ENCODE measurements around the gene WDR70. TPM values are rescaled to one million over a fixed set of nuclear protein-coding genes. Genes with fewer than 3 reads are reported as not detected.

WDR70 gene
- total RNA-seq, 1 experiment from 2014 or later, result 28.4 TPM

DNA sequence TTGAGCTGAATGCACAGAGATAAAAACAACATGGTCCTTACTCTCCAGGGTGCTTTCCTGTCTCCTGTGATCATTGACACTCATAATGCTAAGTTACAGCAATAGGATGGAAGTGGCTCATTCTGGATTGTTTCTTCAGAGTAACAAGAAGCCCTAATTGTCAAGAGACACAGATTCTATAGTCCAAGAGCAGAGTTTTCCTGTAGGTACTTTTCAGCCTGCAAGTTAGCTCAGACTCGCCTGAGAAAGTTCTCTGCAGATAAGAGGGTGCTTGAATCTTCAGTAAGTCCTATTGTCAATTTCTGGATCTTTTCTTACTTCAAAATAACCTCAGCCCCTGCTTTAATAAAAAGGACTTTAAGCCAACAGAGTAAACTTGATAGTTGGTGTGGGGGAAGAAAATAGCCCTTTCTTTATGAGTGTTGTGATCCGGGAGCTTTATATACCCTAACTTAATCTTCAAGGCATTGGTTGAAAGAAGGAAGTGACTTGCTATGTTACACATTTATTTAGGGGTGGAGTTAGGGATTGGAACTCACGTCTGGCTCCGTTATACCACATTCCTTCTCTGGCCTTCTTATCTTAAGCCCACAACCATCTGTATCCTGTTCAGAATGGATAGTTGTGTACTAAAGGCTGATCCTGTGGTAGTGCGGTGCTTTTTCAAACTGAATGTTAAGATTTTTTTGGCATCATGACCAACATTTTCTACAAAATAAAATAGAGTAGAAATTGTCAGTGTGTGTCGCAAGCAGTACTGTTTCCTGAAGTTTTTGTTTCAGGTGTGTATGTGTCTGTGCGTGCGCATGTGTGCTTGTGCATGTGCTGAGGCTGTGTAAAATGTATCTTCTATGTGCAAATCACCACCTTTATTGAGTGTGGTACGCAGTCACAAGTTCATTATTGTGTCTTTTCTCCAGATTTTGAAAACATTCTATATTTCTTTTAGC, 173.9 kb downstream of the WDR70 start:
- Histone ChIP-seq H3K36me3 (no peaks in the 10 kb centered on the region), H3K9me3 (replicated peaks) (no peaks in the 10 kb centered on the region), H3K27ac (no peak overlapping the region), H3K4me1 (replicated peaks) (no peaks in the 10 kb centered on the region), H3K27me3 (replicated peaks) (no peaks in the 10 kb centered on the region), H3K4me3 (no peak overlapping the region)
- DNase-seq (ENCODE audit: low read depth in 1 of 2, low spot score in 2 of 2), result no peak

DNA sequence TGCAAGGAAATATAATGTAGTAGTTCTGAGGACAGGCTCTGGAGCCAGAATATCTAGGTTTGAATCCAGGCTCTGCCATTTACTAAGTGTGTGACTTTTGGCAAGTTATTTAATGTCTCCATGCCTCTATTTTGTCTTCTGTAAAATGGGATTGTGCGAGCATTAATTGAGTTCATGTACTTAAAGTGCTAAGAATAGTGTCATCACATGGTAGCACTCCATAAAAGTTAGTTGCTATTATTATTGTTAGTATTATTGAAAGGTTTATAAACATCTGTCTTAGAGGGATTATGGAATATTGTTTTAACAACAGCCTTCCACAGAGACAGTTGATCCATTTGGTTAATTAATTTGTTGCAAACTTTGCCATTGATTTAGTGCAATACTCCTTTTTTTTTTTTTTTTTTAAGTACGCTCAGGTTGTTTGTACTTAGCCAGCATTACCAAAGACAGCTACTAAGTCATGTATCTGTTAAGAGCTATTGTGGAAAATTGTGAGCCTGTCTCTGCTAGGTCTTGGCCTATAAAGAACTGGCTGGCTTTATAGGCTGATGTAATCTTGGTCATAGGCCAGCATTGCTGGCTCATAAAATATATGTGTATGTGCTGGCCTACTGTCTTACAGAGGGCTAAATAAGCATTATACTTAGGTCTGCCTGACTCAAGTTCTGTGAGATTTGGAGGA, 174.7 kb downstream of the WDR70 start:
- no peaks in the 10 kb centered on the region for H3K36me3 ChIP-seq
- DNase-seq (ENCODE audit: low read depth in 1 of 2, low spot score in 2 of 2), result no peak
- no peaks in the 10 kb centered on the region for H3K4me1 ChIP-seq (replicated peaks)
- no peak overlapping the region for H3K27ac ChIP-seq
- H3K27me3 ChIP-seq (replicated peaks), result no peaks in the 10 kb centered on the region
- H3K9me3 ChIP-seq (replicated peaks), result no peaks in the 10 kb centered on the region
- no peak overlapping the region for H3K4me3 ChIP-seq

DNA sequence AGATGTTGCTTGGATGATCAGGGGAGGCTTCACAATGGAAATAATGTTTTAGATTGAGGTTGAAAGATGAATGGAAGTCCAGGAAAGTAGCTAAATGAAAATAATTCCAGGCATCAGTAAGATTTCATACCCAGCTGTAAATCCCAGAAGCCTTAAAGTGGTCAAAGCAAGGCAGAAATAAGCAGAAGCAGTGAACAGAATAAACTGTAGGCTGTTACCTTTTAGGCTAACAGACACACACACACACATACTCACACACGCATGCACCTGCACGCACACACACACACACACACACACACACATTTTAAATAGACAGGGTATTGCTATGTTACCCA, 175.3 kb downstream of the WDR70 start:
- Histone ChIP-seq H3K36me3 (no peaks in the 10 kb centered on the region), H3K27me3 (replicated peaks) (no peaks in the 10 kb centered on the region), H3K4me3 (no peak overlapping the region), H3K9me3 (replicated peaks) (no peaks in the 10 kb centered on the region), H3K4me1 (replicated peaks) (no peaks in the 10 kb centered on the region), H3K27ac (no peak overlapping the region)
- DNase-seq (ENCODE audit: low read depth in 1 of 2, low spot score in 2 of 2), result no peak

DNA sequence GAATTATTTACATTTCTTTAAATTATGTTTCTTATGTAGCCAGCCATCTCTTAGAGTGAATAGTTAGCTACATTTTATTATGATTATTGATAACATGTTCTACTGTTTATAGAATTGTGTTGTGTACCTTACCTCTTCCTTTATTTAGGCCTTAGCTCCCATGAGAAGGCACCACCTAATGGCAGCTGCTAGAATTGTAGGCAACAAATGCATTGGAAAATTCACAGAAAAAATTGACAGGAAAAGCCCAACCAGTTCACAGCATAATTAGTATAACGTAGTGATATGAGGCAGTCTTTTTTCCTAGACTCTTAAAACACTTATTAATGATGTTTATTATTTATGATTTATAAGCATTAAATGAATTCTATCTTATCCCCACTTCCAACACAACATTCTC, 175.8 kb downstream of the WDR70 start:
- Histone ChIP-seq H3K36me3 (no peaks in the 10 kb centered on the region), H3K4me1 (replicated peaks) (no peaks in the 10 kb centered on the region), H3K4me3 (no peak overlapping the region), H3K9me3 (replicated peaks) (no peaks in the 10 kb centered on the region), H3K27me3 (replicated peaks) (no peaks in the 10 kb centered on the region), H3K27ac (no peak overlapping the region)
- no peak for DNase-seq (ENCODE audit: low read depth in 1 of 2, low spot score in 2 of 2)

DNA sequence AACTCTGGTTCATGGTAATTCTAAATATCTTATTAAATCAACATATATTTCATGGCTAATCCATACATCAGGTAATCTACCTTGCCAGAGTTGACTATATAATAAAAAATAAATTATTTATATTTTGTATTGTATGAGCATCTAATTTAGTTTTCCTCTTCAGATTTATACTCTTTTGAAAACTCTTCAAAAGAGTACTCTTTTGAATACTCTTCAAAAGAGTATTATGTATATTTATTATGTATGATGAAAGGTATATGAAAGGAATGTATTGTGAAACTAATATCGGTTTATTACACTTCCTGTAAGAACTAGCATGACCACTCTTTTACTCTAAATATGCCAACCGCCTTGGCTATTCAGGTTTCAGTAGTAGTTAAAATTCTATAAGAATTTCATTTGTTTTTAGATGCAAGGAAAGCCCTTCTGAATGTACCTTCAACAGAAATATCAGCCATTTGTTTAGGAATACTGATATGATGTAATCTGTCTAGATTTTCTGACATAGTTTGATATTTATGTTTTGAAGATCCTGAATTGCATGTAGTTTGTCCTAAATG, 178.7 kb downstream of the WDR70 start:
- Histone ChIP-seq H3K36me3 (no peaks in the 10 kb centered on the region), H3K4me1 (replicated peaks) (no peaks in the 10 kb centered on the region), H3K27ac (no peak overlapping the region), H3K4me3 (no peak overlapping the region), H3K27me3 (replicated peaks) (no peaks in the 10 kb centered on the region), H3K9me3 (replicated peaks) (no peaks in the 10 kb centered on the region)
- DNase-seq (ENCODE audit: low read depth in 1 of 2, low spot score in 2 of 2), result no peak

DNA sequence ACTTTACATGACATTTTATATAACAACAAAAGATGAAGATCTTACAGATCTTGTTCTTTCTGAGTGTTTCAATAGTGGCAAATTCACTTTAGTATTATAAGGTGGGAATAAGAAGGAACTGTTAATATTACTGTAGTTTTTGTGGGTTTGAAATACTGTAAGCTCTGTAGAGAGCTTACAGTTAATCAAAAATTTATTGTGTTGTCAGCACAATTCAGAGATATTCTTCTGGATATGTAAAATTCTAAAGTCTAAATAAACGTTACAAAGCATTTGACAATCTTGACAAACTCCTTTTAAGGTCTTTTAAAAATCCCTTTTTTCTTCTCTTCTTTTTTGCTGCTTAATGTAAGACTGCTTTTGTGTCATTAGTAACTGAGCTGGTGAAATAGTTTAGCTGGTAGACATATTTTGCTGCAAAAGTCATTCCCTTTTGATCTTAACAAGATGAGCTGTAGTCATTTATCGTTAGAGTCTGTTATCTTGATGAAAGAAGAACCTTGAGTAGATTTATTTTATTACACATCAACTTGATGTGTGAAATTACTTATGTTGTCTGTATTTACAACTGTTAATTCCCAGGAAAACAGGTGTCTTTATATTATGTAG, 186.0 kb downstream of the WDR70 start:
- Histone ChIP-seq H3K27ac (no peak overlapping the region), H3K4me3 (no peak overlapping the region), H3K9me3 (replicated peaks) (no peaks in the 10 kb centered on the region), H3K4me1 (replicated peaks) (no peaks in the 10 kb centered on the region), H3K36me3 (no peaks in the 10 kb centered on the region), H3K27me3 (replicated peaks) (no peaks in the 10 kb centered on the region)
- no peak for DNase-seq (ENCODE audit: low read depth in 1 of 2, low spot score in 2 of 2)

DNA sequence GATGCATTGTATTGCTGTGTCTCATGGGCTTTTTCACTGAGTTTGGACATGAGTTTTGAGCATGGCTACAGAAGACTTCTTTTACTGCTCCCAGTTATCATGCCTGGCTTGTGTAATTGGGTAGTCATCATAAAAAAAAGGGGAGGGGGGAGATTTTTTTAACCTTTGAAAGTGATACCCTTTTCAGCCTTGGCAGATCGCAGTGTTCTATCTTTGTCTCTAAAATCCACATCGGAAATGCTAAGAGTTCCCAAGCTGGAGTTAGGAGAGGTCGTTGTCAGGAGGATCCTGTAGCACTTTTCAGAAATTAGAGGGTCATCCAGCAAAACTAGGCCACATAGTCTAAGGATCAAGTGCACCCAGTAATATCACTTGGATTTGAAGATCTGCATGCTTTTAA, 188.4 kb downstream of the WDR70 start:
- Histone ChIP-seq H3K4me3 (no peak overlapping the region), H3K9me3 (replicated peaks) (no peaks in the 10 kb centered on the region), H3K27me3 (replicated peaks) (no peaks in the 10 kb centered on the region), H3K4me1 (replicated peaks) (no peaks in the 10 kb centered on the region), H3K36me3 (no peaks in the 10 kb centered on the region), H3K27ac (no peak overlapping the region)
- DNase-seq (ENCODE audit: low read depth in 1 of 2, low spot score in 2 of 2), result no peak

DNA sequence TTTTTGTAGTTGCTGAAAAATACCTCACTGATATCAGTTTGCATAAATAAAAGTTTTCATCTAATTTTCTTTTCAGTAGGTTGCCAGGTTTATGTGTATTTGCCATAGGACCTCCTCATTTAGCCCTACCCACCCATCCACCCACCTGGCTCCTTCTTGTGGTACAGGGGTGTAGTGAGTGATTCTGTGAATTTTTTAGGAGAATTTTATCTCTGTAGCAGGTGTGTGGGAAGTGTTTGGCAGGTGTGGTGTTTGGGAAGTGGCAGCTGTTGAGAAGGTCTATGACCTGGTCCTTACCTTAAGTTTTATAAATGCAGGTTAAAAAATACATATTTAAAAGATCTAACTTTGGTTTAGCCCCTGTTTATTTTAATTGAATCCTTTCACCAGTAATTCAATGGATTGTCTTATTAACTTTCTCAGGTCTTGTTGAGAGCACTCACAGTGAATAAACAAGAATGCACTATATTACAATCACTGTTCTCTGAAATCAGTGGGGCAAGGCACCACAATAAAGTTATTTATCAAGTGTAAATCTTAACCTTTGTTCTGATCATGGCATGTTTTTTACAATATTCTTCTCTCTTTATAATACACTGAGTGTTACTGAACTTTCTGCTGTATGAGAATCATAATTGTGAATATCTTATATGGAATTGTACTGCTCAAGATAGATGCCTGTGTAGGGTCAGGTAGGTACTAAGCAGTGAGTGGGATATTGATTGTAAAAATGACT, 189.1 kb downstream of the WDR70 start:
- Histone ChIP-seq H3K27me3 (replicated peaks) (no peaks in the 10 kb centered on the region), H3K36me3 (no peaks in the 10 kb centered on the region), H3K4me1 (replicated peaks) (no peaks in the 10 kb centered on the region), H3K9me3 (replicated peaks) (no peaks in the 10 kb centered on the region), H3K27ac (no peak overlapping the region), H3K4me3 (no peak overlapping the region)
- DNase-seq (ENCODE audit: low read depth in 1 of 2, low spot score in 2 of 2), result no peak

DNA sequence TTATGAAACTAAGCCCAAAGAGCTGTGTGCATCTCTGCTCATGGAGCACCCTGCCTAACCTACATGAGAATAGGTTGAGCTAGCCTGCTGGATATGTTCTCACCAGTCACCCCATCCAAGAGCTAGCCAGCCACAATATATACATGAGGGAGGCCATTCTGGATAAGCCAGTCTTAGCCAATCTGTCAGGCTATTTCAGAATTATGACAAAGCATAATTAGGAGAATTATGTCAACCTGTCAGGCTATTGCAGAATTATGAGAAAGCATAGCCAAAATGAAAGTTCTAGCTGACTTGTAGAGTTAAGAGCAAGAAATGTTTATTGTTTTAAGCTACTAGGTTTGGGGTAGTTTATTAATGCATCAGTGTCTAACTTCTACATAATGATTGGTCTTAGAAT, 189.8 kb downstream of the WDR70 start:
- no peak overlapping the region for H3K4me3 ChIP-seq
- no peaks in the 10 kb centered on the region for H3K4me1 ChIP-seq (replicated peaks)
- H3K9me3 ChIP-seq (replicated peaks), result no peaks in the 10 kb centered on the region
- no peak for DNase-seq (ENCODE audit: low read depth in 1 of 2, low spot score in 2 of 2)
- no peak overlapping the region for H3K27ac ChIP-seq
- H3K36me3 ChIP-seq, result no peaks in the 10 kb centered on the region
- no peaks in the 10 kb centered on the region for H3K27me3 ChIP-seq (replicated peaks)

DNA sequence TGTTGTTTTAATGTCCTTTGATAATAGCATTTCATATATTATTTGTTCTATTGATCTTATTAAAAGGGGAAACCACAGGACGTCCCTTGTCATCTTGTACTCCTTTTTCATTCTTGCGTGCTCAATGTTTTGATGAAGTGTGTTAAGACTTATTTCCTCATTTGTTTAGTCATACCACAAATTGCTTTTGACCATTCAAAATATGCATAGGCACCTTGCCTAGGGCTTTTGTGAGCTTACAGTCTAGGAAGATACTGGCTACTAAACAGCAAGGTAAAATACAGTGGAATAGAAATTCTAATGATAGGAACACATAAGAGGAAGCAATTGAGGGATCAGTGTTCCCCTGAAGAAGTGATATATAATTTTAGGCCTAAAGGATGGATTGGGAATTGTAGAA, 190.3 kb downstream of the WDR70 start:
- no peak overlapping the region for H3K27ac ChIP-seq
- DNase-seq (ENCODE audit: low read depth in 1 of 2, low spot score in 2 of 2), result no peak

DNA sequence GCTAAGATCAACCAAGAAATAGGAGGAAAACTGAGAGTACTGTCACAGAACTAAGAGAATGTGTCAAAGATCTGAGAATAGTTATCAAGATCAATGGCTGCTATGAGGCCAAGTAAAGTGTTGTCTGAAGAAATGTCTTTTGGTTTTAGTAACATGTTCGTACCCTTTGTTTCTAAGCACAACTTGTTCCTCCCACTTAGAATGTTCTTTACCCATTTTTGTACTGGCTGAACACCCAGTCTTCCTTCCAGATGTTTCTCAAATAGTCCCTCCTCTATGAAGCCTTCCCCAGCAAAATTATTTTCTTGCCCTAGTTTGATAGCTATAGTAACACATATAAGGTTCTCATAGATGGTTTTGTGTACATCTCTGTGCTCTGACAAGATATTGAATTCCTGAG, 191.5 kb downstream of the WDR70 start:
- Histone ChIP-seq H3K9me3 (replicated peaks) (no peaks in the 10 kb centered on the region), H3K27ac (no peak overlapping the region)

More for the DNA sequence above, 190.3 kb downstream of the WDR70 start:
- H3K27me3 ChIP-seq (replicated peaks), result no peaks in the 10 kb centered on the region
- no peaks in the 10 kb centered on the region for H3K36me3 ChIP-seq
- H3K9me3 ChIP-seq (replicated peaks), result no peaks in the 10 kb centered on the region
- no peaks in the 10 kb centered on the region for H3K4me1 ChIP-seq (replicated peaks)
- no peak overlapping the region for H3K4me3 ChIP-seq

DNA sequence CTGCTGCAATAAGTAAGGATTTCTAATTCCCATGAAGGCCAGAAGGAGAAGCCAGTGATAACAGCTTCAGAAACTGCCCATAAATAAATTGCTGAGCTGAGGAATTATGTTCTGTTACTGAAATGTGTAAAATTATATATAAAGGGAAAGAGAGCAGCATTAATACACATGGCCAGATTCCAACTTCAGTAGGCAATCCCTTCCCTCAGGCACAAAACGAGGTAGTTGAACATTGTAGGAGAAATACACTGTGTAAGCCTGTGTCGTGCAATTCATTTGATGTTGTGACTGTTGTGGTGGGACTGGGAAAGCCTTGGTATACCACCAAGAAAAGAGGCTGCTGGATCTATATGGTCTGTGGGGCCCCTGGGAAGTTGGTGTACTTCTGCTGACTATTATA, 192.9 kb downstream of the WDR70 start:
- no peak overlapping the region for H3K27ac ChIP-seq
- H3K36me3 ChIP-seq, result no peaks in the 10 kb centered on the region
- no peaks in the 10 kb centered on the region for H3K4me1 ChIP-seq (replicated peaks)
- DNase-seq (ENCODE audit: low read depth in 1 of 2, low spot score in 2 of 2), result no peak
- no peaks in the 10 kb centered on the region for H3K27me3 ChIP-seq (replicated peaks)
- no peak overlapping the region for H3K4me3 ChIP-seq
- H3K9me3 ChIP-seq (replicated peaks), result no peaks in the 10 kb centered on the region

More for the DNA sequence above, 191.5 kb downstream of the WDR70 start:
- Histone ChIP-seq H3K27me3 (replicated peaks) (no peaks in the 10 kb centered on the region), H3K4me3 (no peak overlapping the region), H3K36me3 (no peaks in the 10 kb centered on the region), H3K4me1 (replicated peaks) (no peaks in the 10 kb centered on the region)
- DNase-seq (ENCODE audit: low read depth in 1 of 2, low spot score in 2 of 2), result no peak

All from SJSA1 (cell line).